Measurements from ENCODE around the gene HOXB7. TPM values are rescaled to one million over a fixed set of nuclear protein-coding genes. Genes with fewer than 3 reads are reported as not detected.

HOXB7 gene
- total and polyA plus RNA-seq, 2 experiments from 2014 or later = 11.1 to 18.9 TPM

- no peak overlapping the region for H3K27ac ChIP-seq
- no peaks in the 10 kb centered on the region for H4K20me1 ChIP-seq (ENCODE audit: insufficient read depth)
- TF ChIP-seq EZH2phosphoT487 (IDR thresholded peaks at IDR 0.05; ENCODE audit: insufficient read depth, low read depth) = no peak
- TF ChIP-seq EZH2 (IDR thresholded peaks at IDR 0.05; ENCODE audit: insufficient read depth, poor library complexity, severe bottlenecking) = no peak
- H3F3A ChIP-seq (ENCODE audit: insufficient read depth) = peaks cover 12% of the 10 kb centered on the region
- no peaks in the 10 kb centered on the region for H3K9me2 ChIP-seq (ENCODE audit: insufficient read depth)
- no peak overlapping the region for H3K4me2 ChIP-seq (ENCODE audit: unreplicated experiment)
- H2AFZ ChIP-seq = no peak overlapping the region
- no peak for DNase-seq
- H3K27me3 ChIP-seq (replicated peaks; ENCODE audit: insufficient read depth) = peaks cover 90% of the 10 kb centered on the region
- no peaks in the 10 kb centered on the region for H3K36me3 ChIP-seq (ENCODE audit: low read depth)
- no peak overlapping the region for H3K4me3 ChIP-seq
- H3K9ac ChIP-seq = no peak overlapping the region
- H3K4me1 ChIP-seq (ENCODE audit: insufficient read depth) = 0 out of 2 replicates have a peak, but pooled peaks cover 4% of the 10 kb centered on the region
- no peaks in the 10 kb centered on the region for H3K79me2 ChIP-seq (ENCODE audit: insufficient read depth)
- WGBS, 2 experiments (ENCODE audit: low coverage in 1 of 2, low lambda C conversion rate in 2 of 2, missing lambda C conversion rate in 2 of 2) = 8 to 9% methylated on average over 27 of the region's 29 CpGs
- no peaks in the 10 kb centered on the region for H3K9me3 ChIP-seq (ENCODE audit: low read depth)
- in situ Hi-C loops (cut with MboI) = no loop called here
These were observed 30.8 kb upstream of the HOXB7 start for GRCh38 chr17:48641541-48642058.

- 18% methylated on average over 1 of the region's 1 CpG for WGBS, 2 experiments (ENCODE audit: low coverage in 1 of 2, low lambda C conversion rate in 2 of 2, missing lambda C conversion rate in 2 of 2)
- Histone ChIP-seq H4K20me1 (ENCODE audit: insufficient read depth) (no peaks in the 10 kb centered on the region), H3K4me3 (no peak overlapping the region), H3K79me2 (ENCODE audit: insufficient read depth) (no peaks in the 10 kb centered on the region), H3K9ac (no peak overlapping the region), H3K9me2 (ENCODE audit: insufficient read depth) (no peaks in the 10 kb centered on the region), H2AFZ (no peak overlapping the region), H3K27ac (no peak overlapping the region), H3K27me3 (replicated peaks; ENCODE audit: insufficient read depth) (peaks cover 87% of the 10 kb centered on the region), H3K9me3 (ENCODE audit: low read depth) (no peaks in the 10 kb centered on the region), H3K4me2 (ENCODE audit: unreplicated experiment) (no peak overlapping the region), H3K4me1 (ENCODE audit: insufficient read depth) (0 out of 2 replicates have a peak, but pooled peaks cover 4% of the 10 kb centered on the region), H3F3A (ENCODE audit: insufficient read depth) (peaks cover 12% of the 10 kb centered on the region), H3K36me3 (ENCODE audit: low read depth) (no peaks in the 10 kb centered on the region)
- TF ChIP-seq EZH2phosphoT487 (IDR thresholded peaks at IDR 0.05; ENCODE audit: insufficient read depth, low read depth) = no peak
- no peak for TF ChIP-seq EZH2 (IDR thresholded peaks at IDR 0.05; ENCODE audit: insufficient read depth, poor library complexity, severe bottlenecking)
- in situ Hi-C loops (cut with MboI) = no loop called here
- DNase-seq = no peak
These were observed 30.0 kb upstream of the HOXB7 start for GRCh38 chr17:48640858-48641180.

GRCh38 chr17:48639982-48640857 is 29.4 kb upstream of the HOXB7 start:
- no peak overlapping the region for H3K4me3 ChIP-seq
- H3K9me2 ChIP-seq (ENCODE audit: insufficient read depth) = no peaks in the 10 kb centered on the region
- H2AFZ ChIP-seq = no peak overlapping the region
- no peak overlapping the region for H3K27ac ChIP-seq
- H3K79me2 ChIP-seq (ENCODE audit: insufficient read depth) = no peaks in the 10 kb centered on the region
- H3K36me3 ChIP-seq (ENCODE audit: low read depth) = no peaks in the 10 kb centered on the region
- 0 out of 2 replicates have a peak, but pooled peaks cover 4% of the 10 kb centered on the region for H3K4me1 ChIP-seq (ENCODE audit: insufficient read depth)
- in situ Hi-C loops (cut with MboI) = no loop called here
- no peaks in the 10 kb centered on the region for H4K20me1 ChIP-seq (ENCODE audit: insufficient read depth)
- TF ChIP-seq EZH2 (IDR thresholded peaks at IDR 0.05; ENCODE audit: insufficient read depth, poor library complexity, severe bottlenecking) (no peak), EZH2phosphoT487 (IDR thresholded peaks at IDR 0.05; ENCODE audit: insufficient read depth, low read depth) (no peak)
- H3F3A ChIP-seq (ENCODE audit: insufficient read depth) = peaks cover 12% of the 10 kb centered on the region
- H3K9me3 ChIP-seq (ENCODE audit: low read depth) = no peaks in the 10 kb centered on the region
- no peak for DNase-seq
- no peak overlapping the region for H3K9ac ChIP-seq
- WGBS, 2 experiments (ENCODE audit: low coverage in 1 of 2, low lambda C conversion rate in 2 of 2, missing lambda C conversion rate in 2 of 2) = 33 to 35% methylated on average over 6 of the region's 6 CpGs
- no peak overlapping the region for H3K4me2 ChIP-seq (ENCODE audit: unreplicated experiment)
- H3K27me3 ChIP-seq (replicated peaks; ENCODE audit: insufficient read depth) = peaks cover 87% of the 10 kb centered on the region

GRCh38 chr17:48639136-48639535 is 28.3 kb upstream of the HOXB7 start:
- H3K4me3 ChIP-seq = no peak overlapping the region
- H3K79me2 ChIP-seq (ENCODE audit: insufficient read depth) = no peaks in the 10 kb centered on the region
- H3K4me1 ChIP-seq (ENCODE audit: insufficient read depth) = 0 out of 2 replicates have a peak, but pooled peaks cover 4% of the 10 kb centered on the region
- H3F3A ChIP-seq (ENCODE audit: insufficient read depth) = peaks cover 12% of the 10 kb centered on the region
- TF ChIP-seq EZH2phosphoT487 (IDR thresholded peaks at IDR 0.05; ENCODE audit: insufficient read depth, low read depth) (no peak), EZH2 (IDR thresholded peaks at IDR 0.05; ENCODE audit: insufficient read depth, poor library complexity, severe bottlenecking) (no peak)
- H3K27me3 ChIP-seq (replicated peaks; ENCODE audit: insufficient read depth) = peaks cover 87% of the 10 kb centered on the region
- no peak overlapping the region for H3K27ac ChIP-seq
- in situ Hi-C loops (cut with MboI) = no loop called here
- 23 to 30% methylated on average over 5 of the region's 5 CpGs for WGBS, 2 experiments (ENCODE audit: low coverage in 1 of 2, low lambda C conversion rate in 2 of 2, missing lambda C conversion rate in 2 of 2)
- no peaks in the 10 kb centered on the region for H4K20me1 ChIP-seq (ENCODE audit: insufficient read depth)
- H3K4me2 ChIP-seq (ENCODE audit: unreplicated experiment) = no peak overlapping the region
- H2AFZ ChIP-seq = no peak overlapping the region
- H3K9me2 ChIP-seq (ENCODE audit: insufficient read depth) = no peaks in the 10 kb centered on the region
- no peak for DNase-seq
- H3K36me3 ChIP-seq (ENCODE audit: low read depth) = no peaks in the 10 kb centered on the region
- no peak overlapping the region for H3K9ac ChIP-seq
- no peaks in the 10 kb centered on the region for H3K9me3 ChIP-seq (ENCODE audit: low read depth)

Data from GM23248 (cell line).